K562 (cell line): ENCODE measurements around the gene RERE. TPM values are rescaled to one million over a fixed set of nuclear protein-coding genes. Genes with fewer than 3 reads are reported as not detected.

Source experiments
- ADNP ChIP-seq: fragments of 200-800 bp; sonication (Bioruptor generic); IDR thresholded peaks from 2 replicates; pipeline ENCODE4 v1.6.1; 2016; ENCODE audit warnings: missing genetic modification characterization, missing compliant biosample characterization
- LEF1 ChIP-seq: fragments of 450-650 bp; IDR thresholded peaks from 2 replicates; pipeline ENCODE4 v1.6.1; 2016; ENCODE audit warnings: mild to moderate bottlenecking
- NCOA1 ChIP-seq: fragments of 450-650 bp; IDR thresholded peaks from 2 replicates; pipeline ENCODE4 v1.6.1; 2016; ENCODE audit warnings: low read depth
- NFE2 ChIP-seq: IDR thresholded peaks from 2 replicates; pipeline ENCODE4 v1.6.1; 2014; ENCODE audit warnings: antibody characterized with exemption, low read depth
- NUFIP1 ChIP-seq: fragments of 450-650 bp; IDR thresholded peaks from 2 replicates; pipeline ENCODE4 v1.6.1; 2018; ENCODE audit not compliant: partially characterized antibody
- PHF8 ChIP-seq: fragments of 200-600 bp; sonication (generic); IDR thresholded peaks from 2 replicates; pipeline ENCODE4 v1.6.1; 2012; ENCODE audit warnings: mixed run types, mild to moderate bottlenecking, inconsistent platforms, low read length, moderate library complexity, borderline replicate concordance
- TBP ChIP-seq: optimal IDR thresholded peaks from 2 replicates; pipeline ENCODE3; 2011; ENCODE audit warnings: low read depth, low read length, improper control_type of control experiment
- ZBTB9 ChIP-seq: fragments of 450-650 bp; formaldehyde crosslinking; IDR thresholded peaks from 2 replicates; pipeline ENCODE4 v1.4.0; 2020; ENCODE audit warnings: mild to moderate bottlenecking, moderate library complexity
- ZNF197 ChIP-seq: fragments of 200-800 bp; sonication (Bioruptor generic); IDR thresholded peaks from 2 replicates; pipeline ENCODE4 v1.6.1; 2016; ENCODE audit warnings: low read depth, missing genetic modification characterization, missing compliant biosample characterization
- ZNF224 ChIP-seq: sonication (generic); formaldehyde crosslinking; IDR thresholded peaks from 2 replicates; pipeline ENCODE4 v1.8.0; 2022; ENCODE audit warnings: mild to moderate bottlenecking, missing genetic modification reagents
- ZNF3 ChIP-seq: fragments of 250-450 bp; sonication (Bioruptor Pico); IDR thresholded peaks from 2 replicates; pipeline ENCODE4 v1.5.0; 2021; ENCODE audit warnings: mild to moderate bottlenecking, moderate library complexity
- ZNF584 ChIP-seq: fragments of 200-800 bp; sonication (Bioruptor generic); IDR thresholded peaks from 2 replicates; pipeline ENCODE4 v1.6.1; 2016; ENCODE audit warnings: low read depth, mild to moderate bottlenecking, missing genetic modification characterization, missing compliant biosample characterization
- ZNF668 ChIP-seq: fragments of 250-450 bp; sonication (Bioruptor Pico); IDR thresholded peaks from 2 replicates; pipeline ENCODE4 v1.8.0; 2022; ENCODE audit warnings: mild to moderate bottlenecking, inconsistent platforms
- ZNF695 ChIP-seq: fragments of 450-650 bp; formaldehyde crosslinking; IDR thresholded peaks from 2 replicates; pipeline ENCODE4 v1.4.0; 2020; ENCODE audit warnings: mild to moderate bottlenecking, moderate library complexity
- polyA plus RNA-seq, 8 experiments: library from polyadenylated mRNA; depleted of rRNA in 4 of 8; stranded (reverse) in 5 of 8; unstranded in 3 of 8; fragments of >200 nt; fragmentation: Nextera tagmentation in 2 of 8; fragmentation: Illumina TruSeq in 1 of 8; extraction: Ambion mirVana in 2 of 8; extraction: Trizol in 1 of 8; gene quantifications; 2 replicates each; pipeline versions ENCODE4 v1.2.1 to v1.2.3, GENCODE V29; 2011 to 2014; ENCODE audit warnings: inconsistent platforms in 1 of 8, missing spikeins in 1 of 8
- total RNA-seq, 7 experiments: library from RNA; depleted of rRNA in 6 of 7; stranded (reverse); fragments of >200 nt in 6 of 7; fragmentation: Illumina TruSeq in 2 of 7; extraction: Trizol in 2 of 7; gene quantifications; 2 replicates each; pipeline versions ENCODE4 v1.2.1 to v1.2.3, GENCODE V29; 2011 to 2021; ENCODE audit warnings: low replicate concordance in 1 of 7
- TF ChIP-seq, protein P1 (sequence below): IDR thresholded peaks from 2 replicates; pipeline ENCODE4 v1.6.1; 2011; ENCODE audit warnings: borderline replicate concordance, low read depth, mild to moderate bottlenecking, moderate library complexity, low read length; ENCODE audit not compliant: insufficient read depth, poor library complexity, severe bottlenecking
- TF ChIP-seq, protein P2 (sequence below): fragments of 250-450 bp; sonication (Bioruptor Pico); IDR thresholded peaks from 2 replicates; pipeline ENCODE4 v1.8.0; 2022; ENCODE audit warnings: moderate library complexity, mild to moderate bottlenecking, inconsistent platforms
- TF ChIP-seq, protein P3 (sequence below): fragments of 200-800 bp; sonication (Bioruptor generic); IDR thresholded peaks from 2 replicates; pipeline ENCODE4 v1.6.1; 2016; ENCODE audit warnings: missing genetic modification characterization, missing compliant biosample characterization

The RERE gene
- total and polyA plus RNA-seq, 9 of the 15 experiments (the other 6 are each of a cell fraction or from before 2014, with no cell fraction given) = 3.0 to 51.5 (median 13.4) TPM

- TF ChIP-seq ZNF197 (peak; percentile 93), ZBTB9 (peak; percentile 75; the same call in 1 of the 2 replicates), ZNF695 (CRISPR knock-in tag) (no peak), ADNP (no peak), NUFIP1 (no peak), TBP (peak; percentile 84), LEF1 (no peak), ZNF668 (CRISPR knock-in tag) (no peak), ZNF584 (CRISPR knock-in tag) (peak; percentile 83; the same call in 1 of the 2 replicates), PHF8 (peak; percentile 45; the same call in 1 of the 2 replicates), NFE2 (no peak), NCOA1 (no peak), ZNF3 (no peak), ZNF224 (CRISPR knock-in tag) (no peak)
- TF ChIP-seq, protein P1, sequence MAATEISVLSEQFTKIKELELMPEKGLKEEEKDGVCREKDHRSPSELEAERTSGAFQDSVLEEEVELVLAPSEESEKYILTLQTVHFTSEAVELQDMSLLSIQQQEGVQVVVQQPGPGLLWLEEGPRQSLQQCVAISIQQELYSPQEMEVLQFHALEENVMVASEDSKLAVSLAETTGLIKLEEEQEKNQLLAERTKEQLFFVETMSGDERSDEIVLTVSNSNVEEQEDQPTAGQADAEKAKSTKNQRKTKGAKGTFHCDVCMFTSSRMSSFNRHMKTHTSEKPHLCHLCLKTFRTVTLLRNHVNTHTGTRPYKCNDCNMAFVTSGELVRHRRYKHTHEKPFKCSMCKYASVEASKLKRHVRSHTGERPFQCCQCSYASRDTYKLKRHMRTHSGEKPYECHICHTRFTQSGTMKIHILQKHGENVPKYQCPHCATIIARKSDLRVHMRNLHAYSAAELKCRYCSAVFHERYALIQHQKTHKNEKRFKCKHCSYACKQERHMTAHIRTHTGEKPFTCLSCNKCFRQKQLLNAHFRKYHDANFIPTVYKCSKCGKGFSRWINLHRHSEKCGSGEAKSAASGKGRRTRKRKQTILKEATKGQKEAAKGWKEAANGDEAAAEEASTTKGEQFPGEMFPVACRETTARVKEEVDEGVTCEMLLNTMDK = no peak
- TF ChIP-seq, protein P2, sequence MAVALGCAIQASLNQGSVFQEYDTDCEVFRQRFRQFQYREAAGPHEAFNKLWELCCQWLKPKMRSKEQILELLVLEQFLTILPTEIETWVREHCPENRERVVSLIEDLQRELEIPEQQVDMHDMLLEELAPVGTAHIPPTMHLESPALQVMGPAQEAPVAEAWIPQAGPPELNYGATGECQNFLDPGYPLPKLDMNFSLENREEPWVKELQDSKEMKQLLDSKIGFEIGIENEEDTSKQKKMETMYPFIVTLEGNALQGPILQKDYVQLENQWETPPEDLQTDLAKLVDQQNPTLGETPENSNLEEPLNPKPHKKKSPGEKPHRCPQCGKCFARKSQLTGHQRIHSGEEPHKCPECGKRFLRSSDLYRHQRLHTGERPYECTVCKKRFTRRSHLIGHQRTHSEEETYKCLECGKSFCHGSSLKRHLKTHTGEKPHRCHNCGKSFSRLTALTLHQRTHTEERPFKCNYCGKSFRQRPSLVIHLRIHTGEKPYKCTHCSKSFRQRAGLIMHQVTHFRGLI (CRISPR knock-in tag) = no peak
- TF ChIP-seq, protein P3, sequence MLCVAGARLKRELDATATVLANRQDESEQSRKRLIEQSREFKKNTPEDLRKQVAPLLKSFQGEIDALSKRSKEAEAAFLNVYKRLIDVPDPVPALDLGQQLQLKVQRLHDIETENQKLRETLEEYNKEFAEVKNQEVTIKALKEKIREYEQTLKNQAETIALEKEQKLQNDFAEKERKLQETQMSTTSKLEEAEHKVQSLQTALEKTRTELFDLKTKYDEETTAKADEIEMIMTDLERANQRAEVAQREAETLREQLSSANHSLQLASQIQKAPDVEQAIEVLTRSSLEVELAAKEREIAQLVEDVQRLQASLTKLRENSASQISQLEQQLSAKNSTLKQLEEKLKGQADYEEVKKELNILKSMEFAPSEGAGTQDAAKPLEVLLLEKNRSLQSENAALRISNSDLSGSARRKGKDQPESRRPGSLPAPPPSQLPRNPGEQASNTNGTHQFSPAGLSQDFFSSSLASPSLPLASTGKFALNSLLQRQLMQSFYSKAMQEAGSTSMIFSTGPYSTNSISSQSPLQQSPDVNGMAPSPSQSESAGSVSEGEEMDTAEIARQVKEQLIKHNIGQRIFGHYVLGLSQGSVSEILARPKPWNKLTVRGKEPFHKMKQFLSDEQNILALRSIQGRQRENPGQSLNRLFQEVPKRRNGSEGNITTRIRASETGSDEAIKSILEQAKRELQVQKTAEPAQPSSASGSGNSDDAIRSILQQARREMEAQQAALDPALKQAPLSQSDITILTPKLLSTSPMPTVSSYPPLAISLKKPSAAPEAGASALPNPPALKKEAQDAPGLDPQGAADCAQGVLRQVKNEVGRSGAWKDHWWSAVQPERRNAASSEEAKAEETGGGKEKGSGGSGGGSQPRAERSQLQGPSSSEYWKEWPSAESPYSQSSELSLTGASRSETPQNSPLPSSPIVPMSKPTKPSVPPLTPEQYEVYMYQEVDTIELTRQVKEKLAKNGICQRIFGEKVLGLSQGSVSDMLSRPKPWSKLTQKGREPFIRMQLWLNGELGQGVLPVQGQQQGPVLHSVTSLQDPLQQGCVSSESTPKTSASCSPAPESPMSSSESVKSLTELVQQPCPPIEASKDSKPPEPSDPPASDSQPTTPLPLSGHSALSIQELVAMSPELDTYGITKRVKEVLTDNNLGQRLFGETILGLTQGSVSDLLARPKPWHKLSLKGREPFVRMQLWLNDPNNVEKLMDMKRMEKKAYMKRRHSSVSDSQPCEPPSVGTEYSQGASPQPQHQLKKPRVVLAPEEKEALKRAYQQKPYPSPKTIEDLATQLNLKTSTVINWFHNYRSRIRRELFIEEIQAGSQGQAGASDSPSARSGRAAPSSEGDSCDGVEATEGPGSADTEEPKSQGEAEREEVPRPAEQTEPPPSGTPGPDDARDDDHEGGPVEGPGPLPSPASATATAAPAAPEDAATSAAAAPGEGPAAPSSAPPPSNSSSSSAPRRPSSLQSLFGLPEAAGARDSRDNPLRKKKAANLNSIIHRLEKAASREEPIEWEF (CRISPR knock-in tag) = peak; percentile 75; the same call in 1 of the 2 replicates
Measured at GRCh38 chr1:8702850-8703810, 114.3 kb downstream of the RERE start (continued).
